ENCODE measurements around the gene CFAP74. TPM values are rescaled to one million over a fixed set of nuclear protein-coding genes. Genes with fewer than 3 reads are reported as not detected.

Gene CFAP74
- total and polyA plus RNA-seq, 9 of the 15 experiments (the other 6 are each of a cell fraction or from before 2014, with no cell fraction given), result 0.03 to 0.15 (median 0.05) TPM; not detected in 6

DNA sequence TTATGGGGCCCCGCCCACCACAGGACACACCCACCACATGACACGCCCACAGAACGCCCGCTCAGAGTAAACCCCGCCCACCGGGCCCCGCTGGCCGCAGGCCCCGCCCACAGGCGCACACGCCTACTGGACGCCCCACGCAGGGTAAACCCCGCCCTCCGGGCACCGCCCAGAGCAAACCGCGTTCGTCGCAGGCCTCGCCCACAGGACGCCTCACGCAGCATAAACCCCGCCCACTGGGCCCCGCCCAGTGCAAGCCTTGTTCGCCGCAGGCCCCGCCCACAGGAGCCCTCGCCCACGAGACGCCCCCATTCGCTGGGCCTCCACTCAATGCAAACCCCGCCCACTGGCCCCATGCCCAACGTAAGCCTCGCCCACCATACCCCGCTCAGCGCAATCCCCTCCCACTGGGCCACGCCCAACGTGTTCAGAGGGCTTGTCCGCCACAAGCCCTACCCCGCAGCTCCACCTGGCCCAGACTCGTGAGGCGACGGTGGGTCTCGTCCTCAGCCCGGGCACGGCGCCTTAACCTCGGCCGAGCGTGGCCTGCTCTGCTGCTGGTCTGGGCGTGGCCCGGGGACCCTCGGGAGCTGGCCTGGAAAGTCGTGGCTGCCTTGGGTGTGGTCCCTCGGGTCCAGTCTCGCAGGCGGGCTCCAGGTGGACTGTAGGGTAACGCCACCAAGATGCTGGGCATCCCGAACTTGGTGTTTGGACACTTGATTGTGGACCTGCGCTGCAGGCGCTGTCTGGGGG, 84.1 kb downstream of the CFAP74 start (continued):
- TF ChIP-seq EHMT2 (IDR thresholded peaks at IDR 0.05) (no peak), HDAC1 (IDR thresholded peaks at IDR 0.05) (peak in 1 of 2 experiments; percentile 44; a peak in 1 of 4 replicates), MAFK (IDR thresholded peaks at IDR 0.05; ENCODE audit: low read length) (no peak), HDAC3 (IDR thresholded peaks at IDR 0.05; ENCODE audit: borderline replicate concordance, partially characterized antibody) (no peak), ILF3 (IDR thresholded peaks at IDR 0.05; ENCODE audit: borderline replicate concordance) (no peak), RBM14 (IDR thresholded peaks at IDR 0.05; ENCODE audit: borderline replicate concordance, insufficient read depth, low read depth, low read length) (no peak), ZNF766 (CRISPR knock-in tag; conservative IDR thresholded peaks at IDR 0.05) (no peak), TAF15 (IDR thresholded peaks at IDR 0.05; ENCODE audit: low read depth, low read length) (no peak), CC2D1A (IDR thresholded peaks at IDR 0.05) (no peak), SIRT6 (IDR thresholded peaks at IDR 0.05; ENCODE audit: low read depth, low read length) (no peak), MEF2D (tag; conservative IDR thresholded peaks at IDR 0.05; ENCODE audit: low read depth) (no peak), SMAD2 (IDR thresholded peaks at IDR 0.05; ENCODE audit: low read depth, low read length) (no peak), PRPF4 (IDR thresholded peaks at IDR 0.05; ENCODE audit: insufficient read depth, low read depth, low read length, poor library complexity, severe bottlenecking) (no peak), SMARCE1 (IDR thresholded peaks at IDR 0.05) (no peak), C11orf30 (IDR thresholded peaks at IDR 0.05; ENCODE audit: low read depth) (no peak), NFIC (IDR thresholded peaks at IDR 0.05) (peak; percentile 97), NFIX (CRISPR knock-in tag; IDR thresholded peaks at IDR 0.05; ENCODE audit: low read depth) (no peak), HDAC6 (IDR thresholded peaks at IDR 0.05; ENCODE audit: low read depth, low read length) (no peak), FUS (optimal IDR thresholded peaks at IDR 0.05; ENCODE audit: low read depth, low read length) (no peak)
- TF ChIP-seq, protein P1, sequence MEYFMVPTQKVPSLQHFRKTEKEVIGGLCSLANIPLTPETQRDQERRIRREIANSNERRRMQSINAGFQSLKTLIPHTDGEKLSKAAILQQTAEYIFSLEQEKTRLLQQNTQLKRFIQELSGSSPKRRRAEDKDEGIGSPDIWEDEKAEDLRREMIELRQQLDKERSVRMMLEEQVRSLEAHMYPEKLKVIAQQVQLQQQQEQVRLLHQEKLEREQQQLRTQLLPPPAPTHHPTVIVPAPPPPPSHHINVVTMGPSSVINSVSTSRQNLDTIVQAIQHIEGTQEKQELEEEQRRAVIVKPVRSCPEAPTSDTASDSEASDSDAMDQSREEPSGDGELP (CRISPR knock-in tag; IDR thresholded peaks at IDR 0.05; ENCODE audit: borderline replicate concordance), result peak; percentile 90
- TF ChIP-seq, protein P2, sequence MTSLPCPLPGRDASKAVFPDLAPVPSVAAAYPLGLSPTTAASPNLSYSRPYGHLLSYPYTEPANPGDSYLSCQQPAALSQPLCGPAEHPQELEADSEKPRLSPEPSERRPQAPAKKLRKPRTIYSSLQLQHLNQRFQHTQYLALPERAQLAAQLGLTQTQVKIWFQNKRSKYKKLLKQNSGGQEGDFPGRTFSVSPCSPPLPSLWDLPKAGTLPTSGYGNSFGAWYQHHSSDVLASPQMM (CRISPR knock-in tag; IDR thresholded peaks at IDR 0.05), result no peak
- TF ChIP-seq, protein P3, sequence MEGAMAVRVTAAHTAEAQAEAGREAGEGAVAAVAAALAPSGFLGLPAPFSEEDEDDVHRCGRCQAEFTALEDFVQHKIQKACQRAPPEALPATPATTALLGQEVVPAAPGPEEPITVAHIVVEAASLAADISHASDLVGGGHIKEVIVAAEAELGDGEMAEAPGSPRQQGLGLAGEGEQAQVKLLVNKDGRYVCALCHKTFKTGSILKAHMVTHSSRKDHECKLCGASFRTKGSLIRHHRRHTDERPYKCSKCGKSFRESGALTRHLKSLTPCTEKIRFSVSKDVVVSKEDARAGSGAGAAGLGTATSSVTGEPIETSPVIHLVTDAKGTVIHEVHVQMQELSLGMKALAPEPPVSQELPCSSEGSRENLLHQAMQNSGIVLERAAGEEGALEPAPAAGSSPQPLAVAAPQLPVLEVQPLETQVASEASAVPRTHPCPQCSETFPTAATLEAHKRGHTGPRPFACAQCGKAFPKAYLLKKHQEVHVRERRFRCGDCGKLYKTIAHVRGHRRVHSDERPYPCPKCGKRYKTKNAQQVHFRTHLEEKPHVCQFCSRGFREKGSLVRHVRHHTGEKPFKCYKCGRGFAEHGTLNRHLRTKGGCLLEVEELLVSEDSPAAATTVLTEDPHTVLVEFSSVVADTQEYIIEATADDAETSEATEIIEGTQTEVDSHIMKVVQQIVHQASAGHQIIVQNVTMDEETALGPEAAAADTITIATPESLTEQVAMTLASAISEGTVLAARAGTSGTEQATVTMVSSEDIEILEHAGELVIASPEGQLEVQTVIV (CRISPR knock-in tag; IDR thresholded peaks at IDR 0.05; ENCODE audit: borderline replicate concordance), result no peak
- TF ChIP-seq, protein P4, sequence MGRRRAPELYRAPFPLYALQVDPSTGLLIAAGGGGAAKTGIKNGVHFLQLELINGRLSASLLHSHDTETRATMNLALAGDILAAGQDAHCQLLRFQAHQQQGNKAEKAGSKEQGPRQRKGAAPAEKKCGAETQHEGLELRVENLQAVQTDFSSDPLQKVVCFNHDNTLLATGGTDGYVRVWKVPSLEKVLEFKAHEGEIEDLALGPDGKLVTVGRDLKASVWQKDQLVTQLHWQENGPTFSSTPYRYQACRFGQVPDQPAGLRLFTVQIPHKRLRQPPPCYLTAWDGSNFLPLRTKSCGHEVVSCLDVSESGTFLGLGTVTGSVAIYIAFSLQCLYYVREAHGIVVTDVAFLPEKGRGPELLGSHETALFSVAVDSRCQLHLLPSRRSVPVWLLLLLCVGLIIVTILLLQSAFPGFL (CRISPR knock-in tag; IDR thresholded peaks at IDR 0.05), result no peak
- TF ChIP-seq, protein P5, sequence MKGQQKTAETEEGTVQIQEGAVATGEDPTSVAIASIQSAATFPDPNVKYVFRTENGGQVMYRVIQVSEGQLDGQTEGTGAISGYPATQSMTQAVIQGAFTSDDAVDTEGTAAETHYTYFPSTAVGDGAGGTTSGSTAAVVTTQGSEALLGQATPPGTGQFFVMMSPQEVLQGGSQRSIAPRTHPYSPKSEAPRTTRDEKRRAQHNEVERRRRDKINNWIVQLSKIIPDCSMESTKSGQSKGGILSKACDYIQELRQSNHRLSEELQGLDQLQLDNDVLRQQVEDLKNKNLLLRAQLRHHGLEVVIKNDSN (CRISPR knock-in tag; IDR thresholded peaks at IDR 0.05), result peak; percentile 13; the same call in 1 of the 2 replicates
